Activated CD4-positive, alpha-beta T cell treated with anti-CD3 and anti-CD28 coated beads, Interleukin-10, Interleukin-2, amounts not matched to agents 100 ng/mL and 50 ng/mL, durations not matched to agents 16 hours and 8 hours (primary cell): ENCODE results near the gene RBM47.
"Not testable (repeated sequence)": the region's sequence is repeated elsewhere in the genome, so short reads cannot be mapped to it uniquely, and the experiment has no call there.

Experiments
- DNase-seq: peaks from one replicate; pipeline ENCODE4 v3.0.0-alpha.2; 2020

Gene RBM47

GRCh38 chr4:40525752-40526598 lies 103.7 kb downstream of the RBM47 start:
- DNase-seq, result no peak

DNA sequence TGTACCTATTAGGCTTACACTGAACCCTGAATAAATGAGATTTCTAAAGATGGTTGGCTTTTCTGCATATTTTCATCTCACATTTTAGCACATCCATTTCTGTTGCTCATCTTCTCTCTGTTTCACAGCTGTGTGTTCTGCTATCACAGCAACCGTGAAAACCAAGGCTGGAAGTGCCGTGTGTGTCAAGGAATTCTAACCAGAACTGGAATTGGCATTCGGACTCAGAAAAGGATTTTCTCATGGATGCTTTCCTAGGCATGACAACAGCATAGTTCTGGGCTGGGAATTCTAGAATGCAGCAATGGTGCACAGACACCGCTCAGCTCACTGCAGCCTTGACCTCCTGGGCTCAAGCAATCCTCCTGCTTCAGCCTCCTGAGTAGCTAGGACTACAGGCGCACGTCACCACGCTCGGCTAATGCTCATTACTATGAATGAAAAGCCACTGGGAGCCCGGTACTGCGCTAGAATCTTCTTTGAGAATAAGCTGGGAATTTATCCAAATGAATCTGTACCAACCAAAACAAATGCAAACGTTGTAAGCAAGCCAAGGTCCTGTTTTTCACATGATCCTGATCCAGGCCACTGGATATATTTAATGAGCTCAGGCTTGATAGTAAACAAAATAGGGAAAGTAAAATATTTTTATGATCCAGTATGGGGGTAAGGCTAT lies 105.2 kb downstream of the RBM47 start:
- no peak for DNase-seq

DNA sequence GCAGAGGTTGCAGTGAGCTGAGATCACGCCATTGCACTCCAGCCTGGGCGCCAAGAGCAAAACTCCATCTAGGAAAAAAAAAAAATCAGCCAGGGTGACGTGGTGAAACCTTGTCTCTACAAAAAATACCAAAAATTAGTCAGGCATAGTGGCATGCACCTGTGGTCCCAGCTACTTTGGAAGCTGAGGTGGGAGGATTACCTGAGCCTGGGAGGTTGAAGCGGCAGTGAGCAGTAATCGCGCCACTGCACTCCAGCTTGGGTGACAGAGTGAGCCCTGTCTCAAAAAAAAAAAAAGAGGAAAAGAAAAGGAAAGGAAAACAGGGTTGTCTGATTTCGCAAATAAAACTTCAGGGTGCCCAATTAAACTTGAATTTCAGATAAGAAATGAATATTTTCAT lies 106.1 kb downstream of the RBM47 start:
- DNase-seq, result no peak

GRCh38 chr4:40521957-40522356 lies 107.7 kb downstream of the RBM47 start:
- no peak for DNase-seq

- DNase-seq, result no peak
These were observed 109.1 kb downstream of the RBM47 start for GRCh38 chr4:40520533-40520932.

DNA sequence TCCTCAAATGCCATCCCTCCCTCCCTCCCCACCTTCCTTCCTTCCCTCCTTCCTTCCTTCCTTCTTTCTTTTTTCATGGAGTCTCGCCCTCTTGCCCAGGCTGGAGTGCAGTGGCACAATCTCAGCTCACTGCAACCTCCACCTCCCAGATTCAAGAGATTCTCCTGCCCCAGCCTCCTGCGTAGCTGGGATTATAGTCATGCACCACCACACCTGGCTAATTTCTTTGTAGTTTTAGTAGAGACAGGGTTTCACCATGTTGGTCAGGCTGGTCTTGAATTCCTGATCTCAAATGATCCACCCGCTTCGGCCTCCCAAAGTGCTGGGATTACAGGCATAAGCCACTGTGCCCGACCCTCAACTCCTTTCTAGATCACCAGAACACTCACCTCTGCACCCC lies 112.6 kb downstream of the RBM47 start:
- not testable (repeated sequence) for DNase-seq

DNA sequence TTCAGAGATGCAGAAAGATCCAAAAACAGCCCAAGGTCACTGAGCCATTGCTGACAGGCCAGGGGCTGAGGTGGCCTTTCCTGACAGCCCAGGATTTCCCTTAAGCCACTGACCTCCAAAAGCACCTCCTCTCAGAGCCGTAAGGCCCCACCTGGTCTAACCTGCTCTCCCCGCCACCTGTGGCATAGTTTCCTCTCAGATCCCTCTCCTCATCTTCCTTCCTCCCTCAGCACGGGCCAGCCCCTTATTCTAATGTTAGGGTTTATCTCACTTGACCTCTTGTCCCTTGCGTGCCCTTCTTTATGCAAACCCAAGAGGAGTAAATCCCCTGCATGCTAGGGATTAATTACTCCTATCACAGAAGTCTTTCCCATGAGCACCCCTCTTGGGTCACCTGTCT lies 113.0 kb downstream of the RBM47 start:
- no peak for DNase-seq

- DNase-seq, result no peak
These were observed 114.0 kb downstream of the RBM47 start for GRCh38 chr4:40515398-40516293.

- DNase-seq, result no peak
These were observed 114.6 kb downstream of the RBM47 start for GRCh38 chr4:40515037-40515397.

DNA sequence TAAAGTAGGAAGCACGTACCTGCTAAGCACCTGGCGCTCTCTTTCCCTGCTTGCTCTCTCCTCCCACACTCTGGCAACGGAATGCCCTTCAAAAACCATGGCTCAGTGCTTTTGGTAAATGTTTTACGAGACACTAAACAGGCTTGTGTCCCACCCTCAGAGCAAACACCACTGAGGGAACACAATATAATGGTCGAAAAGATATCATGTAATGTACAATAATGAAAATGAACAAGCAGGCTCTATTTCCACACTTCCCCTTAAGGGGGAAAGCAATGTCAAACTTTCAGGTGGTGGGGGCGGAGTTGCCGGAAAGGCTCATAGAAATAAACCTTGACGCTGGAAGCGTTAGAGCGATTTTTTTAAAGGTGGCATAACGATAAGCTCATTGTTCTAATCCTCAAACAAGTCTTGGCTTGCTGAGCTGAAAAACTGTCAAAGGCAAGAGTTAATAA lies 115.1 kb downstream of the RBM47 start:
- no peak for DNase-seq

- no peak for DNase-seq
These were observed 118.5 kb downstream of the RBM47 start for GRCh38 chr4:40511036-40511614.

DNA sequence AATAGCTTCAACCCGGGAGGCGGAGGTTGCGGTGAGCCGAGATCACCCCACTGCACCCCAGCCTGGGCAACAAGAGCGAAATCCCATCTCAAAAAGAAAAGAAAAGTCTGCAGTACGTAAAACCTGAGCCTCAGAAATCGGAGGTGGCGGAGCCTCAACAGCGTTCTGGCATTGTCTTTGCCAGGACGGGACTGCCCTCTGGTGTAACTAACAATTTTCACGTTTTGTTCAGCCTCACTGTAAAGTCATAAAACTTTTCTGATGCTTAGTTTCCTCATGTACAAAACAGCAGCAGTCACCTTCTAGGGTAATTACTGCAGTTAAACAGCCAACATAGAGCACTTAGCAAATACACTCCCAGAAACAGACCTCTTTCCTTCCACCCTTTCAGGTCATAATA lies 121.7 kb downstream of the RBM47 start:
- DNase-seq, result no peak

- no peak for DNase-seq
These were observed 123.2 kb downstream of the RBM47 start for GRCh38 chr4:40506492-40506891.

- no peak for DNase-seq
These were observed 123.6 kb downstream of the RBM47 start for GRCh38 chr4:40506066-40506465.

DNA sequence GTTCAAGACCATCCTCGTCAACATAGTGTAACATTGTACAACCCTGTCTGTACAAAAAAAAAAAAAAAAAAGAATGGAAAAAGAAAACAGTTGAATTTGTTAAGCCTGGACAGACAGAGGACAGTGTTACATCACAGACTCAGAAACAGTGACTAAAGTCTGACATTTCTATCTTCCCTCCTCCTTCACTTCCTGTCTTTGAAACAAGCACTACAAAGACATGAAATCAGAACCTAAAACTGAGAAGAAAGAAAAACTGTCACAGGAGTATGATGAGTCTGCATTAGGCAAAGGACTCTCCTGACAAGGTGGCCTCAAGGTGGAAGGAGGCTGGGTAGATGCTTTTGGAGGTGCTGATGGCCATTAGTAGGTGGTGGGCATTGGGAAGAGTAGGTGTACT lies 126.7 kb downstream of the RBM47 start:
- peak; percentile 49 for DNase-seq

GRCh38 chr4:40502220-40502619 lies 127.4 kb downstream of the RBM47 start:
- no peak for DNase-seq

DNA sequence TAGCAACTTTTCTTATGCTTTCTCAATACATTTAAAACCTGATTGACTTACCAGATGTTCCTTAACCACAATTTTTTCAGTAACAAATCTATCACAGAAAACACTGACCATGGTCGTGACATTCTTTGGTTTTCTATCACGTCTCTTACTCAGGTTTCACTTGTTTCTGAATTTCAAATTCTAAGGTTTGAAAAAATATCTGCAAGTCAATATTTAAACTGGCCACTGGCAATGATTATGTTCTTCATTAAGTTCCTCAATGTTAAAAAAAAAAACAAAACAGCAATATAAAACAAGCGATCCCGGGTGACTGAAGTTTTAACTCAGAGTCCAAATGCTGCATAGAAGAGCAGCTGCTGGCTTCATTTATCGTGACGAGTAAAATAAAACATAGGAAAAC lies 128.9 kb downstream of the RBM47 start:
- DNase-seq, result no peak

GRCh38 chr4:40493160-40493559 lies 136.5 kb downstream of the RBM47 start:
- DNase-seq, result no peak

- no peak for DNase-seq
These were observed 137.0 kb downstream of the RBM47 start for GRCh38 chr4:40492691-40493090.

DNA sequence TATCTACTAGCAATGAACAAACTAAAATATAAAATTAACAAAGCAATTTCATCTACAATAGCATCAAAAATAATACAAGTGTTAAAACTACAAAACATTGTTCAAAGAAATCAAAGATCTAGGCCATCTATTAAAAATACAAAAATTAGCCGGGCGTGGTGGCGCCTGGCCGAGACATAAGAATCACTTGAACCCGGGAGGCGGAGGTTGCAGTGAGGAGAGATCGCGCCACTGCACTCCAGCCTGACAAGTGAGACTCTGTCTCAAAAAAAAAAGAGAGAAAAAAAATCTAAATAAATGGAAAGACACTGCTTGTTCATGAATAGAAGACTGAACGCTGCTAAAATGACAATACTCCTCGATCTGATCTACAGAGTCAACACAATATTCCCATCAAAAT lies 139.2 kb downstream of the RBM47 start:
- DNase-seq, result no peak

DNA sequence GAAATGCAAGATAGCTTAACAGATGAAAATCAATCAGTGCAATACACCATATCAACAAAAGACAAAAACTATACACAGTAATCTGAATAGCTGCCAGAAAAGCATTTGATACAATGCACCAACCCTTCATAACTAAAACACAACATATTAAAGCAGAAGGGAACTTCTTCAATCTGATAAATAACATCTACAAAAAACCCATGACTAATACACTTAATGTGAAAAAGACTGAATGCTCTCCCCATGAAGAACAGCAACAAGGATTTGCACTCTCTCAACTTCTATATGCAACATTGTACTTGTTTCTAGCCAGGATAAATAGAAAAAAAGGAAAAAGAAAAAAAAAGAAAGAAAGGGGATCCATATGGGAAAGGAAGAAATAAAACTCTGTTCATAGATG lies 139.7 kb downstream of the RBM47 start:
- DNase-seq, result no peak

- DNase-seq, result no peak
These were observed 143.1 kb downstream of the RBM47 start for GRCh38 chr4:40486534-40486933.
